GM12801 (cell line): ENCODE measurements around the gene PTBP1.

Experiments
- TF ChIP-seq, protein P1 (sequence below): IDR thresholded peaks from one replicate; pipeline ENCODE4 v1.5.1; 2011; ENCODE audit warnings: control low read depth; ENCODE audit not compliant: insufficient read length; ENCODE audit errors: extremely low read depth

Gene PTBP1

DNA sequence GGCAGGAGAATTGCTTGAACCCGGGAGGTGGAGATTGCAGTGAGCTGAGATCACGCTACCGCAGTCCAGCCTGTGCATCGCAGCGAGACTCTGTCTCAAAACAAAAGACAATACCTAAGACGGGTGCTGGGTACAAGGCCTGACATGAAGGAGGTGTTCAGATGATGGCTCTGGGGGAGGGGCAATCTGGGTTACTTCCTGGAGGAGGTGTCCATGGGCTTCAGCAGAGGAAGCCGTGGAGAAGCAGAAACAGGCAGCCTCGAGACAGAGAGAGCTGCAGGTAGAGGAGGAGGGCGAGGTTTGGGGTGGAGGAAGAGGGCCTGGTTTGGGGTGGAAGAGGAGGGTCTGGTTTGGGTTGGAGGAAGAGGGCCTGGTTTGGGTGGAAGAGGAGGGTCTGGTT, 42.7 kb upstream of the PTBP1 start:
- TF ChIP-seq, protein P1, sequence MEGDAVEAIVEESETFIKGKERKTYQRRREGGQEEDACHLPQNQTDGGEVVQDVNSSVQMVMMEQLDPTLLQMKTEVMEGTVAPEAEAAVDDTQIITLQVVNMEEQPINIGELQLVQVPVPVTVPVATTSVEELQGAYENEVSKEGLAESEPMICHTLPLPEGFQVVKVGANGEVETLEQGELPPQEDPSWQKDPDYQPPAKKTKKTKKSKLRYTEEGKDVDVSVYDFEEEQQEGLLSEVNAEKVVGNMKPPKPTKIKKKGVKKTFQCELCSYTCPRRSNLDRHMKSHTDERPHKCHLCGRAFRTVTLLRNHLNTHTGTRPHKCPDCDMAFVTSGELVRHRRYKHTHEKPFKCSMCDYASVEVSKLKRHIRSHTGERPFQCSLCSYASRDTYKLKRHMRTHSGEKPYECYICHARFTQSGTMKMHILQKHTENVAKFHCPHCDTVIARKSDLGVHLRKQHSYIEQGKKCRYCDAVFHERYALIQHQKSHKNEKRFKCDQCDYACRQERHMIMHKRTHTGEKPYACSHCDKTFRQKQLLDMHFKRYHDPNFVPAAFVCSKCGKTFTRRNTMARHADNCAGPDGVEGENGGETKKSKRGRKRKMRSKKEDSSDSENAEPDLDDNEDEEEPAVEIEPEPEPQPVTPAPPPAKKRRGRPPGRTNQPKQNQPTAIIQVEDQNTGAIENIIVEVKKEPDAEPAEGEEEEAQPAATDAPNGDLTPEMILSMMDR = no peak

DNA sequence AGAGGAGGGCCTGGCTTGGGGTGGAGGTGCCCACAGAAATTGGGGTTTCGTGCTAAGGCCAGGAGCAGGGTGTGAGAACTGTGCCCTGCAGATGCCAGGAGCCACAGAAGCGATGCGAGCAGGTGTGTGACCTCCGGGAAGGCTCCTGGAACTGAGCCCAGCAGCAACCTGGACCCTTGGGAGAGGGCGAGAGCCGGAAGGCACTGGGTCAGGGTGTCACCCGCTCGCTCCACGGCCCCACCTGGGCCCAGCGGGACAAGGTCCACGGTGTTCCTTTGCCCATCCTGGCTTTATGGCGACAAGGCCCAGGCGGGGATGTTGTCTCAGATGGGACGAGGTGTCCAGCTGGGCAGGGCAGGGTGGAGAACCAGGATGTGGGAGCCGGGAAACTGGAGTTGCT, 42.2 kb upstream of the PTBP1 start:
- TF ChIP-seq, protein P1 = no peak

DNA sequence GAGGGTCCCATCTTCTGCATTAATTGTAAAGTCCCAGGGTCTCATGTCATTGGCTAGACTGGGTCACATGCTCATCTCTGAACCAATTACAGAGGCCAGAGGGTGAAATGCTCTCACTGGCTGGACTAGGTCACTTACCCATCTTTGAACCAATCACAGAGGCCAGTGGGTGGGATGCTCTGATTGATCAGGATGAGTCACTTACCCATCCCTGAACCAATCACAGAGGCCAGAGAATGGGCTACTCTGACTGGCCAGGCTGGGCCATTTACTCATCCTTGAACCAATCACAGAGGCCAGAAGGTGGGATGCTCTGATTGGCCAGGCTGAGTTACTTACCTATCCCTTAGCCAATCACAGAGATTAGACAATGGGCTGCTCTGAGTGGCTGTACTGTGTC, 41.0 kb upstream of the PTBP1 start:
- TF ChIP-seq, protein P1 = no peak

DNA sequence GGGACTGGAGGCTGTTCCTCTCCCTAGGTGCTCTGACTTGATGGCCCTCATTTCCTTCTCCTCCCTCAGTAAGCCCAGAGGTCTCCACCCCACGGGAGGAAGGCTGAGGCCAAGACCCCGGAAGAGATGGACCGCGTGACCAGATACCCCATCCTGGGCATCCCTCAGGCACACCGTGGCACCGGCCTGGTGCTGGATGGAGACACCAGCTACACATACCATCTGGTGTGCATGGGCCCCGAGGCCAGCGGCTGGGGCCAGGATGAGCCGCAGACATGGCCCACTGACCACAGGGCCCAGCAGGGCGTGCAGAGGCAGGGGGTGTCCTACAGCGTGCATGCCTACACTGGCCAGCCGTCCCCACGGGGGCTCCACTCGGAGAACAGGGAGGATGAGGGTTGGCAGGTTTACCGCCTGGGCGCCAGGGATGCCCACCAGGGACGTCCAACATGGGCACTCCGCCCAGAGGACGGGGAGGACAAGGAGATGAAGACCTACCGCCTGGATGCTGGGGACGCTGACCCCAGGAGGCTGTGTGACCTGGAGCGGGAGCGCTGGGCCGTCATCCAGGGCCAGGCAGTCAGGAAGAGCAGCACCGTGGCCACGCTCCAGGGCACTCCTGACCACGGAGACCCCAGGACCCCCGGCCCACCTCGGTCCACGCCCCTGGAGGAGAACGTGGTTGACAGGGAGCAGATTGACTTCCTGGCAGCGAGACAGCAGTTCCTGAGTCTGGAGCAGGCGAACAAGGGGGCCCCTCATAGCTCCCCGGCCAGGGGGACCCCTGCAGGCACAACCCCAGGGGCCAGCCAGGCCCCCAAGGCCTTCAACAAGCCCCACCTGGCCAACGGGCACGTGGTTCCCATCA, 40.2 kb upstream of the PTBP1 start:
- TF ChIP-seq, protein P1 = no peak

DNA sequence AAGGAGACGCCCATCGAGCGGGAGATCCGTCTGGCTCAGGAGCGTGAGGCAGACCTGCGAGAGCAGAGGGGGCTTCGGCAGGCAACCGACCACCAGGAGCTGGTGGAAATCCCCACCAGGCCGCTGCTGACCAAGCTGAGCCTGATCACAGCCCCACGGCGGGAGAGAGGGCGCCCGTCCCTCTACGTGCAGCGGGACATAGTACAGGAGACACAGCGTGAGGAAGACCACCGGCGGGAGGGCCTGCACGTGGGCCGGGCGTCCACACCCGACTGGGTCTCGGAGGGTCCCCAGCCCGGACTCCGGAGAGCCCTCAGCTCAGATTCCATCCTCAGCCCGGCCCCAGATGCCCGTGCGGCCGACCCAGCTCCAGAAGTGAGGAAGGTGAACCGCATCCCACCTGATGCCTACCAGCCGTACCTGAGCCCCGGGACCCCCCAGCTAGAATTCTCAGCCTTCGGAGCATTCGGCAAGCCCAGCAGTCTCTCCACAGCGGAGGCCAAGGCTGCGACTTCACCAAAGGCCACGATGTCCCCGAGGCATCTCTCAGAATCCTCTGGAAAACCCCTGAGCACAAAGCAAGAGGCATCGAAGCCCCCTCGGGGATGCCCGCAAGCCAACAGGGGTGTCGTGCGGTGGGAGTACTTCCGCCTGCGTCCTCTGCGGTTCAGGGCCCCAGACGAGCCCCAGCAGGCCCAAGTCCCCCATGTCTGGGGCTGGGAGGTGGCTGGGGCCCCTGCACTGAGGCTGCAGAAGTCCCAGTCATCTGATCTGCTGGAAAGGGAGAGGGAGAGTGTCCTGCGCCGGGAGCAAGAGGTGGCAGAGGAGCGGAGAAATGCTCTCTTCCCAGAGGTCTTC, 39.2 kb upstream of the PTBP1 start:
- TF ChIP-seq, protein P1 = no peak

DNA sequence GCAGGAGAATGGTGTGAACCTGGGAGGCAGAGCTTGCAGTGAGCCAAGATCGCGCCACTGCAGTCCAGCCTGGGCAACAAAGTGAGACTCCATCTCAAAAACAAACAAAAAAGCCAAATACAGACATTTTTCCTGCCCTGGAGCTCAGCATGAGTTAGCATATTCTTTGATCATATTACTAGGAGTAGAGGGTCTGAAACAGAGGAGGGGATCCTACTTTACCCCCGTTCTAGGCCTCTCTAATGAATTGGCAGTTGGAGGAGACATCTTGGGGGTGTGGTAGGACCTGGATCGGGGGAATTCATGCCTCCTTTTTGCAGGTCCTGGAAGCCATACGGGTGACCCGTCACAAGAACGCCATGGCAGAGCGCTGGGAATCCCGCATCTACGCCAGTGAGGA, 34.1 kb upstream of the PTBP1 start:
- TF ChIP-seq, protein P1 = no peak

DNA sequence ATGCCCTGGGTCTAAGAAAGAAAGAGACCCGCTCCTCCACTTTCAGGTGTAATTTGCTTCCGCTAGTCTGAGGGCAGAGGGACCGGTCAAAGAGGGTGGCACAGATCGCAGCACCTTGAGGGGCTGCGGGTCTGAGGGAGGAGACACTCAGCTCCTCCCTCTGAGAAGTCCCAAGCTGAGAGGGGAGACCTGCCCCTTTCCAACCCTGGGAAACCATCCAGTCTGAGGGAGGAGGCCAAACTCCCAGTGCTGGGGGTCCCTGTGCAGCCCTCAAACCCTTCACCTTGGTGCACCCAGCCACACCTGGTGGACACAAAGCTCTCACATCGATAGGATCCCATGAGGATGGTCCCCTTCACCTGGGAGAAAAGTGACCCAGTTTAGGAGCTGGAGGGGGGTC, 33.4 kb upstream of the PTBP1 start:
- TF ChIP-seq, protein P1 = no peak
